Measurements from ENCODE around the gene ADARB2. TPM values are rescaled to one million over a fixed set of nuclear protein-coding genes. Genes with fewer than 3 reads are reported as not detected.
"Not testable (repeated sequence)": the region's sequence is repeated elsewhere in the genome, so short reads cannot be mapped to it uniquely, and the experiment has no call there.

The ADARB2 gene
- total RNA-seq, result 0.06 TPM
- long read RNA-seq, partial matches to known transcripts, result 0 of 4 reads
- long read RNA-seq, other reads (novel, unspliced or antisense), result 4 of 4 reads

- no peak for DNase-seq (ENCODE audit: low spot score)
Observed at GRCh38 chr10:1737222-1738061, at the start of gene ADARB2. Gene ADARB2 (minus strand): TSS chr10:1737525.

- no peak for DNase-seq (ENCODE audit: low spot score)
Observed at GRCh38 chr10:1785835-1786234, 48.5 kb upstream of the ADARB2 start.

DNA sequence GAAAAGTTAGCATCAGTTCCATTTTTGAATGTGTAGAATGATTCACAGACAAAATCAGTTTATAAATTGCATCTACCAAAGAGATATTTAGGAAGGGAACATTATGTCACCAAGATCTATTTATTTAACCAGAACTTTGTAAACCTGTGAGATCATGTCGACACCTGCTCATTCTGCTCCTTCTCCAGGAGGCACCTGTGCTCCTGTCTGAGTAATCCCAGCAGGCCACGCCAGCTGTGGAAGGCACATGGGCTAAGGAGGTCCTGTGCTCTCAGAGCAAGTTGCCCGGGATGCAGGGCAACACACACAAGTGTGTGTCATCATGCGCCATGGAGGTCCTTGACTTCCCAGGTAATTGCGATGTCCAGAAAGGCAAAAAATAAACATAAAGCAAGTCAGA is 45.5 kb upstream of the ADARB2 start:
- no peak for DNase-seq (ENCODE audit: low spot score)

DNA sequence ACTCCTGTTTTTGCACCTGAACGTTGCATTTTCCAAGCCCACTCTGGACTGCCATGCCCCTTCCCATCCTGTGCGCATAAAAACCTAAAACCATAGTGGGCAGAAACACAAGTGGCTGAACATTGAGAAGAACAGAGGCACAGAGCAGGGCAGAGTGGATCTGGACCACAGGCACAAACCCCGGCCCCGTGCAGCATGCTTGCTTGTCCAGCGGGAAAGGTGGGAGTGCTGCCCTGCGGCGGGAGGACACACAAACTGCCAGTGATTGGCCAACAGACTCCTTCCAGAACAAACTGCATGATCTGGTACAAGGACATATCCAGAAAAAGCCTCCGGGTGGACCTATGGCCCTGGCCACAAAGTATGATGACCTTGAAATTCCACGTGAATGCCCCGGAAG is 42.5 kb upstream of the ADARB2 start:
- no peak for DNase-seq (ENCODE audit: low spot score)

- DNase-seq (ENCODE audit: low spot score), result no peak
Observed at GRCh38 chr10:1778375-1778969, 41.1 kb upstream of the ADARB2 start.

- DNase-seq (ENCODE audit: low spot score), result no peak
Observed at GRCh38 chr10:1776127-1776662, 38.9 kb upstream of the ADARB2 start.

GRCh38 chr10:1774796-1775195 is 37.5 kb upstream of the ADARB2 start:
- DNase-seq (ENCODE audit: low spot score), result no peak

DNA sequence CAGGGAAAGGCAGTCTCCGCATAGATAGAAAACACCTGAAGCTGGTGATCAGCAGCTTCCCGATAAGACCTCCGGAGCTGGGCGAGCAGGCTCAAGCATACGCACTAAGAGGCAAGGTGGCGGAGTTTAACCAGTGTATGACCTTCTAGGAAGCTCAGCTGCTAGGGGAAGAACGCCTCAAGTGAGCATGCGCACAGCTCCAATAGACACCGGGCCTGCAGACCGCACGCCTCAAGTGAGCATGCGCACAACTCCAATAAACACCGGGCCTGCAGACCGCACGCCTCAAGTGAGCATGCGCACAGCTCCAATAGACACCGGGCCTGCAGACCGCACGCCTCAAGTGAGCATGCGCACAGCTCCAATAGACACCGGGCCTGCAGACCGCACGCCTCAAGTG is 35.9 kb upstream of the ADARB2 start:
- DNase-seq (ENCODE audit: low spot score), result not testable (repeated sequence)

- DNase-seq (ENCODE audit: low spot score), result no peak
Observed at GRCh38 chr10:1766049-1766448, 28.7 kb upstream of the ADARB2 start.

DNA sequence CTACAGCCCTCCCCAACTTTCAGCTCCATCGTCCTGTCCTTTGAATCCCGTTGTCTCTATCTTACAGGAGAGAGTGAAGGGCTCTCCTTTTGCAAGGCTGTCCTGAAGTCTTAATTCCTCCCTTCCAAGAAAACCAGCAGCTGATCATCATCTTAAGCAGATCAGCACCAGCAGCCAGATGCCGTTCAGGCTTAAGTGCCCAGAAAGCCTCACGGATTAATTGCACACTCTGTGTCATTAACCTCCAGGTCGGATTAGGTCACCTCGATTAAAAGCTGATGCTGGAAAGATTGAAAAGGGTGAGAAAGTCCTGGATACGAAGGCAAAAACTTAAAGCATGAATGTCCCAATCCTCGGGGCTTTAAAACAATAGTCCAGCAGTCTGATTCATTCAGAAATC is 24.8 kb upstream of the ADARB2 start:
- DNase-seq (ENCODE audit: low spot score), result no peak

DNA sequence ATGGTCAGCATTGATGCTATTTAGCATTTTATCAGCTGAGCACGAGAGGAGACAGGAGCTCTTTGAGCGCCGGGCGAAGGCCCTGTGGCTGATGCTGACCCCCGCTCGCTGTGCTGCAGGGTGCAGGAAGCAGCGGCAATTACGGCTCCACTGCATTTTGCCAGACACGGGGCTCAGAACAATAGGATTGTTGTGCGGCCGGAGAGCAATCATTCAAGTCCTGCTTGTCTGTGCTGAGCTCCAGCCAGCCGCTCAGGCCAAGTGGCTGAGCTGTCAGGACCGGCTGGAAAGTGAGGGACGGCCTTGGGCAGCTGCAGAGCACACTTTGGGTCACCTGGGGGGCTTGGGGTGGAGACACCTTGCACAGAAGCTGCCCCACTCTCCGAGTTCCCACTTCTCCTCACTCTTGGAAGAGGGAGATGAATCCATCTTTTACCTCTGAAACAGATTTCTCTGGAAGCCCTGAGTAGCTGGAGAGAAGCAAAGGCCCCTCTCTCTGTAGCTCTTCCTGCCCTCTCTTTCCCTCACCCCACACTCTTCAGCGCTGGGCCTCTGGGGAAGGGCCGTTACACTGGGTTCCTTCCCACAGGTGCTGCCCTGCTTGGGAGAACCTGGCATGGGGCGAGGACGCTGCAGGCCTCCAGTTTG is 17.3 kb upstream of the ADARB2 start:
- no peak for DNase-seq (ENCODE audit: low spot score)

DNA sequence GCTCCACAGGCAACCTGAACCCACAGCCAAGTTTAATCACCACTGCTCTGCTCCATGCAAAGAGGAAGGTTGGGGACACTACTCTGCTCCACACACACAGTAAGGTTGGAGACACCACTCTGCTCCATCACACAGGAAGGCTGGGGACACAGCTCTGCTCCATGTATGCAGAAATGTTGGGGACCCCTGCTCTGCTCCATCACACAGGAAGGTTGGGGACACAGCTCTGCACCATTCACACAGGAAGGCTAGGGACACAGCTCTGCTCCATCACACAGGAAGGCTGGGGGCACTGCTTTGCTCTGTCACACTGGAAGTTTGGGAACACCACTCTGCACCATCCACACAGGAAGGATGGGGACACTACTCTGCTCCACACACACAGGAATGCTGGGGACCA is 14.8 kb upstream of the ADARB2 start:
- no peak for DNase-seq (ENCODE audit: low spot score)

DNA sequence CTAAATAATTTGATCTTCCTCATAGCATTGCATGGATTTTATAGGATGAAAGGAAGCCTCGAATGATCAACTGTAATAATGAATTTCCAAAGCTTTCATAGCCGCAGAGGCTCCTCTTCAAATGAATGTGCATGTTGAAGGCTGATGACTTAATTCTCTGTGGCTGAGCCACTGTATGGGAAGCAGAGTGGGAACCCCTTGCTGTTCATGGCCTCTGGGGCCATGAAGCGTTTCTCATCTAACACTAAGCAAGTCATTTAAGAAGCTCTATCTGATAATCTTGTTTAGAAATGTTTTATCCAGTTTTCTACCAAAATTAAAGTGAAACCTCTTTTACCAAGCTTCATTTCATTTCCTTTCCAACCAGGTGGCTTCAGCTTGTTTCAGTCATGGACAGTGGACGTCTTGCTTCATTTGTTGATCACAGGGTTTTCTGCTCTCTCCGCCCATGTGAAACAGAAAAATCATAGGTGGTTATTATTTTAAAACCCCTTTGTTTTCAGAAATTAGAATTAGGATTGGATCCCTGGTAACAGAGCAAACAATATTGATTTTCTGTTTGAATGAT is 10.3 kb upstream of the ADARB2 start:
- no peak for DNase-seq (ENCODE audit: low spot score)

GRCh38 chr10:1746796-1747195 is 9.5 kb upstream of the ADARB2 start:
- no peak for DNase-seq (ENCODE audit: low spot score)

DNA sequence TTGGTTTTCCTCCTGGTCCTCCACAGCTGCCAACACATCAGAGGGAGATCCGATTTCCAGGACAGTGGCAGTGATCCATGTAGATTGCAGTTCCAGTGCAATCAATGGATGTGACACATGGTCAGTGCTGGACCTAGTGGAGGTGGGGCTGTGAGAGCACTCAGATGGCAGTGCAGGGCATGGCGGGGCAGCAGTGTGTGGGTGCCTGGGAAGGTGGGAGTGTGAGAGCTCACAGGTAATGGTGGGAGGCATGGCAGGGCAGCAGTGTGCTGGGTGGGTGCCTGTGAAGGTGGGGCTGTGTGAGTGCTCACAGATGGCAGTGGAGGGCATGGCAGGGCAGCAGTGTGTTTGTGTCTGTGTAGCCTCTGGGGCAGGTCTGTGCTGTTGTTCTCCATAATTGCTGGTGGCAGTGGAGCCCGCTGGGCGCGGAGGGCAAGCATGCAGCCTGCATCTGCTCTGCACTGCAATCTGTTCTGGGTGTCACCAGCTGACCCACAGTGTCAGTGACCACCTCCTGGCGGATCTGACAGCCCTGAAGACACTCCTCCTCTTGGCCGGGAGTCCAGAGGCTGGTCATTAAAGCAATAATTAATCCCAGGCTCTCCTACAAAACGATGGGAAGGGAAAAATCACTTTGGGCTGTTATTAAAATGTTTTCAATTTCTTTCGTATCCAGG is 8.6 kb upstream of the ADARB2 start:
- no peak for DNase-seq (ENCODE audit: low spot score)

GRCh38 chr10:1744524-1744923 is 7.2 kb upstream of the ADARB2 start:
- no peak for DNase-seq (ENCODE audit: low spot score)

DNA sequence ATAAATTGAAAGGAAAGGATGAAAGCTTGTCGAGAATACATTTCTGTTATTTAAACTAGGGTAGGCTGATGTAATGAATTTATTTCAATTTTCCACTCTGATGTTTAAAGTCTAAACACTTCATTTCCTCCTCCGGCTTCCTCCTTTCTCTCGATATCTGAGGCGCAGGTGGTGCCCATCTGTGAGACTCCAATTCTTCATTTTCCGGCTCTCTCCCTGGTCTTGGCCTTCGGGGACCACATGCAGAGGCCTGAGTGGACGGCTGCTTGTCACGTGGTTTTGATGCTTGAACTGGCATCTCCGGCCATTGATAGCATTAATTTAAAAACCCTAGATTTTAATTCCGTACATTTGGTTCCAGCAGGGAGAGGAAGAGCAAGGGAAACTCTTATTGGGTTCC is 5.8 kb upstream of the ADARB2 start:
- DNase-seq (ENCODE audit: low spot score), result no peak

- DNase-seq (ENCODE audit: low spot score), result no peak
Observed at GRCh38 chr10:1741450-1741849, 4.1 kb upstream of the ADARB2 start.

DNA sequence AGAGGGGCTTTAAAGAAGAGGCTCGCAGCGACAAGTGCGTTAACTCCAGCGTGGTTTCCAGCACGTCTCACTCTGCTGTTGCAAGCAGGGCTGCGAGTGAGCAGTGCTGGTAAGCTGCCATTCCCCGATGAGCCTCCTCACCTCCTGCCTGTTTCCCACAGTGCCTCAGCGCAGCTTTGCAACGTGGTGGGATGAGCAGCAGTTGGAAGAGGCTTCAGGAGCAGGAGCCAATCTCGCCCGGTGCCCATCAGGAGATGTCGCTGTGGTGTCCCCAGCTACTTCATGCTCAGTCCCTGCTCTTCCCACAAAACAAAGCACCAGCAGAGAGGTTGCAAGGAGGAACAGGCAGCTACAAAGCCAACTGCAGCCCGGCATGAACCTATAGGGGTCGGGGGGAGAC is 2.4 kb upstream of the ADARB2 start:
- DNase-seq (ENCODE audit: low spot score), result no peak

DNA sequence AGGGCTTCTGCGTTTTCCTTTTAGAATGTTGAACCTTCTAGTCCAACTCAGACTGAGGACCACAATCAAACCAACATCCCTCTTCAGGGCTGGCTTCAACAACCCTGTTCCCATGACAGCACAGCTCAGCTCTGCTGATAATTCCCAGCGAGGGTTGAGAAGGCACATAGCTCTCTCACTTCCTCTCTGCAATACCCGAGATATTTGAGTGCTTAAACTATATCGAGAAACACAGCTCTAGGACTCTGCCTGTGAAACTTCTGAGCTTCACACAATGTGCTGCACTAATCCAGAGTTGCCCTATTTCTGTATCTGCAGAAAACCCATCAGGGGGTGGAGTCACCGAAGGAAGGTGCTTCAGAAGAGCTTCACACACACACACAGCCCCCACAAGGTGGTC is 1.6 kb upstream of the ADARB2 start:
- DNase-seq (ENCODE audit: low spot score), result no peak

DNA sequence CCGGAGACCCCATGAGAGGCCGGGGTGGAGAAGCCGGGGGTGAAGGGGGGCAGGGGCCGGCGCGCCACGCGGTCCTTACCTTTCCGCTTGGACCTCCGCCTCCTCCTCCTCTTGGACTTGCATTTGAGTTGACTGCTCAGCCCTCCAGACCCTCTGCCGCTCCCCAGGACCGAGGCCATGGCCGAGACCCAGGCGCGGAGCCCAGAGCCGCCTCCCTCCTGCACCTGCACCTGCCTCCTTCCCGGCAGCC is 428 bp downstream of the ADARB2 start:
- no peak for DNase-seq (ENCODE audit: low spot score)

All from mesenteric fat pad (tissue), 1 donor.